ENCODE data around the gene PTGIS. TPM values are rescaled to one million over a fixed set of nuclear protein-coding genes. Genes with fewer than 3 reads are reported as not detected.

Gene PTGIS
- polyA plus RNA-seq, 1 donor (not counting 4 experiments of a cell fraction or from before 2014, with no cell fraction given), result not detected

DNA sequence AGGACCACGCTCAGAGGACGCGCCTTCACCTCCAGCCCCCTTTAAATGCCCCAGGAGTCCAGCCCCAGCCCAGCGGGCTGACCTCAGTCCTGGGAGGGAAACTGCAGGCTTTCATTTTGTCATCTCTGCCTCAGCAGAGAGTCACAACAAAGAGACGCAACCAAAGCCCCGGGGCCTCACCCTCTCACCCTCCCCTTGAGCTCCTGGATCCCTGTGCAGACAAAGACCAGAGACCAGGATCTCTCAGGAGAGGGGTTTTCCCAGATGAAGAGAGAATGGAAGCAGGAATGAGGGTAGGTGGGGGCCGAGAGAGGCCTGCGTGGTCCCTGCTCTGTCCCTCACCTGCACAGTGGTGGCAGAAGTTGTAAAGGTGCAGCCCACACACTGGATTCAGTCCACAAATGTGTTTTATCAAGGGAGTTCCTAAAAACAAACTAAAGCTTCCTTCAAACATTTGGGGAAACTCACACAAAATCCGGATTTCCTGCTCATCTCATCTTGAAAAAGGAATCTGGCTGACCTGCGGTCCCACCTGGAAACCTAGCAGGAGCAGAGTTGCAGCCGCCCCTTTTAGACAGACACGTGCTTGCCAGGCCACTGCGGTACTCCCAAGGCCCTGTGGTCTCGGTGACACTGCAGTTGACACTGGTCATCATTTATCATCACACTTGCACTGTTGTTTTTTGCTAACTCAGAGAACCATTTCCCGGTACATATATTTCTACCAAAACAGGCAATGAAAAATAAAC lies 27.1 kb downstream of the PTGIS start:
- TF ChIP-seq, protein P1, sequence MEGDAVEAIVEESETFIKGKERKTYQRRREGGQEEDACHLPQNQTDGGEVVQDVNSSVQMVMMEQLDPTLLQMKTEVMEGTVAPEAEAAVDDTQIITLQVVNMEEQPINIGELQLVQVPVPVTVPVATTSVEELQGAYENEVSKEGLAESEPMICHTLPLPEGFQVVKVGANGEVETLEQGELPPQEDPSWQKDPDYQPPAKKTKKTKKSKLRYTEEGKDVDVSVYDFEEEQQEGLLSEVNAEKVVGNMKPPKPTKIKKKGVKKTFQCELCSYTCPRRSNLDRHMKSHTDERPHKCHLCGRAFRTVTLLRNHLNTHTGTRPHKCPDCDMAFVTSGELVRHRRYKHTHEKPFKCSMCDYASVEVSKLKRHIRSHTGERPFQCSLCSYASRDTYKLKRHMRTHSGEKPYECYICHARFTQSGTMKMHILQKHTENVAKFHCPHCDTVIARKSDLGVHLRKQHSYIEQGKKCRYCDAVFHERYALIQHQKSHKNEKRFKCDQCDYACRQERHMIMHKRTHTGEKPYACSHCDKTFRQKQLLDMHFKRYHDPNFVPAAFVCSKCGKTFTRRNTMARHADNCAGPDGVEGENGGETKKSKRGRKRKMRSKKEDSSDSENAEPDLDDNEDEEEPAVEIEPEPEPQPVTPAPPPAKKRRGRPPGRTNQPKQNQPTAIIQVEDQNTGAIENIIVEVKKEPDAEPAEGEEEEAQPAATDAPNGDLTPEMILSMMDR (optimal IDR thresholded peaks at IDR 0.05 in 1 of 3, IDR thresholded peaks at IDR 0.05 in 1 of 3, conservative IDR thresholded peaks at IDR 0.05 in 1 of 3; ENCODE audit: extremely low read depth in 1 of 3, insufficient read depth in 2 of 3, low read length in 3 of 3), result no peak
- H3K27ac ChIP-seq (ENCODE audit: control insufficient read depth, insufficient read depth, low read length), result no peak overlapping the region
- H3K27me3 ChIP-seq (ENCODE audit: control insufficient read depth, extremely low read depth, insufficient read depth, low read length), result peaks cover 3% of the 10 kb centered on the region
- DNase-seq (ENCODE audit: low read depth, low spot score) (no peak), FAIRE-seq (no peak)
- no peaks in the 10 kb centered on the region for H3K9me3 ChIP-seq (ENCODE audit: control insufficient read depth, low read depth, low read length)
- no peak overlapping the region for H3K4me3 ChIP-seq (ENCODE audit: control insufficient read depth in 2 of 3, extremely low read depth in 1 of 3, insufficient read depth in 2 of 3, low read depth in 1 of 3, low read length in 3 of 3)
- no peaks in the 10 kb centered on the region for H3K36me3 ChIP-seq (ENCODE audit: control insufficient read depth in 2 of 2, extremely low read depth in 1 of 2, insufficient read depth in 2 of 2, low read length in 2 of 2)
- no peaks in the 10 kb centered on the region for H3K9me1 ChIP-seq (ENCODE audit: control insufficient read depth, extremely low read depth, insufficient read depth, low read length)
- H2AFZ ChIP-seq (ENCODE audit: control insufficient read depth, low read length), result no peak overlapping the region
- no peaks in the 10 kb centered on the region for H3K79me2 ChIP-seq (ENCODE audit: control insufficient read depth, insufficient read depth, low read length)
- H3K4me2 ChIP-seq (ENCODE audit: control insufficient read depth, extremely low read depth, insufficient read depth, low read depth, low read length), result no peak overlapping the region
- H4K20me1 ChIP-seq (ENCODE audit: control insufficient read depth, extremely low read depth, insufficient read depth, low read length), result no peaks in the 10 kb centered on the region
- dilution Hi-C loops (cut with MboI; ENCODE audit: extremely low pct_ligation_motif_present, low sequenced_read_pairs), result no loop called here
- H3K9ac ChIP-seq (ENCODE audit: control insufficient read depth, extremely low read depth, insufficient read depth, low read length), result no peak overlapping the region
- H3K4me1 ChIP-seq (ENCODE audit: control insufficient read depth, extremely low read depth, insufficient read depth, low read length), result no peaks in the 10 kb centered on the region

DNA sequence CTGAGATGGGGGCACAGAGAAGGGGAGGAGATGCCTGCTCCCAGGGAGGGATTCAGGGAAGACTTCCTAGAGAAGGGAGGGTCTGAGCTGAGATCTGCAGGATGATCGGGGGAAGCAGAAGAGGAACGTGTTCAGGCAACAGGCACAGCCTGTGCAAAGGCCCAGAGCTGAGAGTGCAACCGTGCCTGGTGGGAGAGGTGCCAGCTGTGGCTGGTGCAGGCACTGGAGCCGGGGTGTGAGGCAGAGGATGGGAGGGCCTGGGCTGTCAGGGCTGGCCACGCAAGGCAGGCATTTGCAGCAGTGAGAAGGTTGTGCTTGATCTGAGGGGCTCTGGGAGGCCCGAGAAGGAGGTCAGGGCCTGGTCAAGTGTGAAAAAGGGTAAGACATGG lies 27.7 kb downstream of the PTGIS start:
- H3K4me3 ChIP-seq (ENCODE audit: control insufficient read depth in 2 of 3, extremely low read depth in 1 of 3, insufficient read depth in 2 of 3, low read depth in 1 of 3, low read length in 3 of 3), result no peak overlapping the region
- H3K27ac ChIP-seq (ENCODE audit: control insufficient read depth, insufficient read depth, low read length), result no peak overlapping the region
- H3K27me3 ChIP-seq (ENCODE audit: control insufficient read depth, extremely low read depth, insufficient read depth, low read length), result no peaks in the 10 kb centered on the region
- no peaks in the 10 kb centered on the region for H3K9me3 ChIP-seq (ENCODE audit: control insufficient read depth, low read depth, low read length)
- no peak overlapping the region for H2AFZ ChIP-seq (ENCODE audit: control insufficient read depth, low read length)
- dilution Hi-C loops (cut with MboI; ENCODE audit: extremely low pct_ligation_motif_present, low sequenced_read_pairs), result no loop called here
- no peak overlapping the region for H3K4me2 ChIP-seq (ENCODE audit: control insufficient read depth, extremely low read depth, insufficient read depth, low read depth, low read length)
- no peaks in the 10 kb centered on the region for H3K4me1 ChIP-seq (ENCODE audit: control insufficient read depth, extremely low read depth, insufficient read depth, low read length)
- FAIRE-seq (no peak), DNase-seq (ENCODE audit: low read depth, low spot score) (no peak)
- no peak for TF ChIP-seq EZH2 (IDR thresholded peaks at IDR 0.05; ENCODE audit: low read length)
- TF ChIP-seq, protein P1 (optimal IDR thresholded peaks at IDR 0.05 in 1 of 3, IDR thresholded peaks at IDR 0.05 in 1 of 3, conservative IDR thresholded peaks at IDR 0.05 in 1 of 3; ENCODE audit: extremely low read depth in 1 of 3, insufficient read depth in 2 of 3, low read length in 3 of 3), result no peak
- no peaks in the 10 kb centered on the region for H3K36me3 ChIP-seq (ENCODE audit: control insufficient read depth in 2 of 2, extremely low read depth in 1 of 2, insufficient read depth in 2 of 2, low read length in 2 of 2)
- H4K20me1 ChIP-seq (ENCODE audit: control insufficient read depth, extremely low read depth, insufficient read depth, low read length), result no peaks in the 10 kb centered on the region
- H3K9ac ChIP-seq (ENCODE audit: control insufficient read depth, extremely low read depth, insufficient read depth, low read length), result no peak overlapping the region
- H3K79me2 ChIP-seq (ENCODE audit: control insufficient read depth, insufficient read depth, low read length), result no peaks in the 10 kb centered on the region
- H3K9me1 ChIP-seq (ENCODE audit: control insufficient read depth, extremely low read depth, insufficient read depth, low read length), result no peaks in the 10 kb centered on the region

All from keratinocyte (primary cell).